Parathyroid adenoma (tissue), 2 donors: ENCODE results near the gene GPC6.

ENCODE experiments used
- H2AFZ ChIP-seq: fragments of 300-600 bp; sonication (generic); one replicate; pipeline ENCODE4 v1.7.0; 2017; ENCODE audit warnings: antibody characterized with exemption, mild to moderate bottlenecking
- H3K27ac ChIP-seq: fragments of 300-600 bp; sonication (generic); one replicate; pipeline ENCODE4 v1.7.0; 2017
- H3K27me3 ChIP-seq: fragments of 300-600 bp; sonication (generic); one replicate; pipeline ENCODE4 v1.7.0; 2017; ENCODE audit warnings: low read length; ENCODE audit not compliant: control insufficient read depth, insufficient read depth
- H3K36me3 ChIP-seq: fragments of 300-600 bp; sonication (generic); one replicate; pipeline ENCODE4 v1.7.0; 2017; ENCODE audit warnings: low read length; ENCODE audit not compliant: control insufficient read depth, insufficient read depth
- H3K4me1 ChIP-seq: fragments of 300-600 bp; sonication (generic); one replicate; pipeline ENCODE4 v1.7.0; 2017; ENCODE audit warnings: control low read depth
- H3K4me2 ChIP-seq: fragments of 300-600 bp; sonication (generic); one replicate; pipeline ENCODE4 v1.7.0; 2017; ENCODE audit warnings: low read length
- H3K4me3 ChIP-seq: fragments of 300-600 bp; sonication (generic); one replicate; pipeline ENCODE4 v1.7.0; 2017; ENCODE audit warnings: low read depth, low read length
- H3K79me2 ChIP-seq: fragments of 300-600 bp; sonication (generic); one replicate; pipeline ENCODE4 v1.7.0; 2017; ENCODE audit warnings: control low read depth
- H3K9ac ChIP-seq: fragments of 300-600 bp; sonication (generic); one replicate; pipeline ENCODE4 v1.7.0; 2017; ENCODE audit warnings: mild to moderate bottlenecking
- H3K9me3 ChIP-seq: fragments of 300-600 bp; sonication (generic); one replicate; pipeline ENCODE4 v1.7.0; 2017; ENCODE audit warnings: low read length; ENCODE audit not compliant: control insufficient read depth
- TF ChIP-seq, protein P1 (sequence below): fragments of 300-600 bp; sonication (generic); IDR thresholded peaks from one replicate; pipeline ENCODE4 v1.7.0; 2017; ENCODE audit warnings: antibody characterized with exemption, mild to moderate bottlenecking
- donor health status: primary hyperparathyroidism.

Gene GPC6

GRCh38 chr13:93824286-93824685 is 597.7 kb downstream of the GPC6 start:
- H3K9me3 ChIP-seq: no peaks in the 10 kb centered on the region
- H3K27me3 ChIP-seq: no peaks in the 10 kb centered on the region
- no peak overlapping the region for H3K27ac ChIP-seq
- no peak overlapping the region for H3K9ac ChIP-seq
- no peaks in the 10 kb centered on the region for H3K36me3 ChIP-seq
- no peaks in the 10 kb centered on the region for H3K4me1 ChIP-seq
- H3K4me2 ChIP-seq: no peak overlapping the region
- no peak overlapping the region for H3K4me3 ChIP-seq
- no peak overlapping the region for H2AFZ ChIP-seq
- TF ChIP-seq, protein P1, sequence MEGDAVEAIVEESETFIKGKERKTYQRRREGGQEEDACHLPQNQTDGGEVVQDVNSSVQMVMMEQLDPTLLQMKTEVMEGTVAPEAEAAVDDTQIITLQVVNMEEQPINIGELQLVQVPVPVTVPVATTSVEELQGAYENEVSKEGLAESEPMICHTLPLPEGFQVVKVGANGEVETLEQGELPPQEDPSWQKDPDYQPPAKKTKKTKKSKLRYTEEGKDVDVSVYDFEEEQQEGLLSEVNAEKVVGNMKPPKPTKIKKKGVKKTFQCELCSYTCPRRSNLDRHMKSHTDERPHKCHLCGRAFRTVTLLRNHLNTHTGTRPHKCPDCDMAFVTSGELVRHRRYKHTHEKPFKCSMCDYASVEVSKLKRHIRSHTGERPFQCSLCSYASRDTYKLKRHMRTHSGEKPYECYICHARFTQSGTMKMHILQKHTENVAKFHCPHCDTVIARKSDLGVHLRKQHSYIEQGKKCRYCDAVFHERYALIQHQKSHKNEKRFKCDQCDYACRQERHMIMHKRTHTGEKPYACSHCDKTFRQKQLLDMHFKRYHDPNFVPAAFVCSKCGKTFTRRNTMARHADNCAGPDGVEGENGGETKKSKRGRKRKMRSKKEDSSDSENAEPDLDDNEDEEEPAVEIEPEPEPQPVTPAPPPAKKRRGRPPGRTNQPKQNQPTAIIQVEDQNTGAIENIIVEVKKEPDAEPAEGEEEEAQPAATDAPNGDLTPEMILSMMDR: no peak
- H3K79me2 ChIP-seq: no peaks in the 10 kb centered on the region

GRCh38 chr13:93834051-93834450 is 607.4 kb downstream of the GPC6 start:
- Histone ChIP-seq H3K36me3 (no peaks in the 10 kb centered on the region), H3K79me2 (no peaks in the 10 kb centered on the region), H3K4me1 (no peaks in the 10 kb centered on the region), H3K9me3 (no peaks in the 10 kb centered on the region), H3K9ac (no peak overlapping the region), H2AFZ (no peak overlapping the region), H3K27ac (no peak overlapping the region), H3K4me2 (no peak overlapping the region), H3K27me3 (no peaks in the 10 kb centered on the region), H3K4me3 (no peak overlapping the region)
- TF ChIP-seq, protein P1: no peak

DNA sequence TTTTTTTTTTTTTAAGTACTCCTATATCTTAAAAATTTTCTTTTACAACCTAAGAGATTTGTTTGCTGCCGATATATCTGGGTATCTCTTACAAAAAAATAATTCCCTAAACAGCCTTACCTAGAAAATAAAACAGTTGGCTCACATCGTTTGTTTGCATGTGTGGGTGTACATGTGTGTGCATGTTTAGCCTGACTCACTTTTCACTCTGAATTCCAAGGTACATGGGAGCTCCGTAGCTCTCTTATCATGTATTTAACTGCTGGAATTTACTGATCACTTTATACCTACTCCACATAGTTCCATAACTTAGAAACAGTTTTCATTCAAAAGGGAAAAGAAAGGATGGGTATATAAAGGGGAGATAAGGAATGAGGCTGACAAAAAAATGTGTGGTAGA is 616.5 kb downstream of the GPC6 start:
- Histone ChIP-seq H3K27me3 (no peaks in the 10 kb centered on the region), H3K4me3 (no peak overlapping the region), H3K9ac (no peak overlapping the region), H3K9me3 (no peaks in the 10 kb centered on the region), H3K27ac (no peak overlapping the region), H3K4me2 (no peak overlapping the region), H3K36me3 (no peaks in the 10 kb centered on the region), H3K79me2 (no peaks in the 10 kb centered on the region), H2AFZ (no peak overlapping the region), H3K4me1 (no peaks in the 10 kb centered on the region)
- TF ChIP-seq, protein P1: no peak

- no peaks in the 10 kb centered on the region for H3K4me1 ChIP-seq
Measured at GRCh38 chr13:93847162-93847561, 620.6 kb downstream of the GPC6 start.

GRCh38 chr13:93848247-93848646 is 621.6 kb downstream of the GPC6 start:
- no peaks in the 10 kb centered on the region for H3K79me2 ChIP-seq
- H3K4me3 ChIP-seq: no peak overlapping the region
- H3K4me1 ChIP-seq: no peaks in the 10 kb centered on the region
- no peaks in the 10 kb centered on the region for H3K27me3 ChIP-seq
- no peak overlapping the region for H3K4me2 ChIP-seq
- no peak overlapping the region for H3K9ac ChIP-seq
- TF ChIP-seq, protein P1: no peak
- no peak overlapping the region for H3K27ac ChIP-seq
- H3K36me3 ChIP-seq: no peaks in the 10 kb centered on the region
- H3K9me3 ChIP-seq: no peaks in the 10 kb centered on the region
- no peak overlapping the region for H2AFZ ChIP-seq

More at GRCh38 chr13:93847162-93847561, 620.6 kb downstream of the GPC6 start:
- H3K9ac ChIP-seq: no peak overlapping the region
- no peaks in the 10 kb centered on the region for H3K27me3 ChIP-seq
- H3K4me2 ChIP-seq: no peak overlapping the region
- no peak overlapping the region for H2AFZ ChIP-seq
- H3K9me3 ChIP-seq: no peaks in the 10 kb centered on the region
- H3K4me3 ChIP-seq: no peak overlapping the region
- TF ChIP-seq, protein P1: no peak
- no peaks in the 10 kb centered on the region for H3K36me3 ChIP-seq
- no peaks in the 10 kb centered on the region for H3K79me2 ChIP-seq
- H3K27ac ChIP-seq: no peak overlapping the region
